Stimulated activated naive CD8-positive, alpha-beta T cell treated with anti-CD3 and anti-CD28 coated beads, Interleukin-15, amount 100 ng/mL, for 72 hours (primary cell): ENCODE measurements around the gene VPS26A.

Experiments used
- ATAC-seq: fragments of 150-1000 bp; cut with Tn5 transposase; 2 replicates; pipeline ENCODE4 v1.10.0; 2021; ENCODE audit warnings: mild to moderate bottlenecking, moderate library complexity
- DNase-seq, 2 donors: peaks; one replicate each; pipeline ENCODE4 v3.0.0; 2021 to 2022
- H3K27ac Mint-ChIP-seq, 2 donors: one replicate each; pipeline ENCODE4 v1.8.0; 2022; ENCODE audit warnings: mild to moderate bottlenecking in 2 of 2, mixed read lengths in 2 of 2, moderate library complexity in 2 of 2
- H3K27me3 Mint-ChIP-seq: one replicate; pipeline ENCODE4 v1.8.0; 2022; ENCODE audit warnings: mixed read lengths
- H3K4me1 Mint-ChIP-seq: one replicate; pipeline ENCODE4 v1.8.0; 2022; ENCODE audit warnings: mild to moderate bottlenecking, mixed read lengths
- H3K4me3 Mint-ChIP-seq, 2 donors: one replicate each; pipeline ENCODE4 v1.8.0; 2022; ENCODE audit warnings: mild to moderate bottlenecking in 2 of 2, mixed read lengths in 2 of 2, moderate library complexity in 1 of 2
- H3K9me3 Mint-ChIP-seq, 2 donors: one replicate each; pipeline ENCODE4 v1.8.0; 2022; ENCODE audit warnings: mixed read lengths in 2 of 2

The VPS26A gene

GRCh38 chr10:69093933-69094332 is 30.0 kb upstream of the VPS26A start:
- no peak for DNase-seq
- Mint-ChIP-seq H3K4me1 (peaks cover 46% of the 10 kb centered on the region), H3K9me3 (no peaks in the 10 kb centered on the region), H3K27me3 (no peaks in the 10 kb centered on the region), H3K27ac (no peak overlapping the region), H3K4me3 (no peak overlapping the region)
- no peak for ATAC-seq

DNA sequence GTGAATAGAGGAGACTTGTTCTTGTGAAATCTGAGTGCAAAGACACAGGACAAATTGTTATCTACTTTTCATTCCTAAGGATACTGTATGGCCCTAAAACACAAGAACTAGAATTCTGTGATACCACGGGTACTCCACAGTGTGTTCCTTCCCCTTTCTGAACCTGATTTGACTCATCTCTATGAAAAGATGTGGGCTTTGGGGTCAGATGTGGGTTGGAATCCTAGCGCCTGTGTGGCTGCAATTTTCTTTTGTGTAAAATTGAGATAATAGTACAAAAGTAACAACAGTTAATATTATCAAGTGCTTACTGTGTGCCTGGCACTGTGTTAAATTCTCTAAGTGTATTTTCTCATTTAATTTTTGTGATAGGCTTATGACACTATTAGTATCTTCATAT is 27.9 kb upstream of the VPS26A start:
- Mint-ChIP-seq H3K4me1 (peaks cover 49% of the 10 kb centered on the region), H3K27ac (no peak overlapping the region)
- no peak for ATAC-seq

DNA sequence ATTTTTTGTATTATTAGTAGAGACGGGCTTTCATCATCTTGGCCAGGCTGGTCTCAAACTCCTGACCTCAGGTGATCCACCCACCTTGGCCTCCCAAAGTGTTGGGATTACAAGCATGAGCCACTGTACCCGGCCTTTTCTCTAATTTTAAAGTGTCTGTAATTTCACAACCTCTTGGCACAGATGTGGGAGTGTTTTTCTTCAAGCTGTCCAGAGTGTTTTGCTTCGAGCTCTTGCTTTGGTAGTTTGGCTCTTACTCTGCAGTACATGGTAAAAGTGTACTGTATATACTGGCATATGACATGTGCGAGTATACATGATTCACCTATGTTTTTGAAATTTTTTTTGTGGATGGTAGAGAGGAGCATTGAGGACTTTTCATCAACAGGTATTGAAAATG is 26.2 kb upstream of the VPS26A start:
- DNase-seq (no peak), ATAC-seq (no peak)
- Mint-ChIP-seq H3K4me1 (peaks cover 60% of the 10 kb centered on the region), H3K4me3 (no peak overlapping the region), H3K27me3 (no peaks in the 10 kb centered on the region), H3K27ac (peak overlapping the region in 1 of 2 donors; percentile 42), H3K9me3 (no peaks in the 10 kb centered on the region)

More for the DNA sequence above, 27.9 kb upstream of the VPS26A start:
- Mint-ChIP-seq H3K9me3 (no peaks in the 10 kb centered on the region), H3K27me3 (no peaks in the 10 kb centered on the region), H3K4me3 (no peak overlapping the region)
- DNase-seq = no peak

- H3K27me3 Mint-ChIP-seq = no peaks in the 10 kb centered on the region
- H3K4me1 Mint-ChIP-seq = peaks cover 46% of the 10 kb centered on the region
- no peaks in the 10 kb centered on the region for H3K9me3 Mint-ChIP-seq
- DNase-seq (no peak), ATAC-seq (no peak)
- no peak overlapping the region for H3K27ac Mint-ChIP-seq
- no peak overlapping the region for H3K4me3 Mint-ChIP-seq
Measured at GRCh38 chr10:69100136-69100872, 23.7 kb upstream of the VPS26A start.

- H3K27me3 Mint-ChIP-seq = no peaks in the 10 kb centered on the region
- peak overlapping the region in 1 of 2 donors; percentile 20 for H3K27ac Mint-ChIP-seq
- no peaks in the 10 kb centered on the region for H3K9me3 Mint-ChIP-seq
- peak in 1 of 2 donors; percentile 40 for DNase-seq
- peak; percentile 76 for ATAC-seq
- peak overlapping the region; percentile 10 to 38 for H3K4me3 Mint-ChIP-seq
- peaks cover 38% of the 10 kb centered on the region for H3K4me1 Mint-ChIP-seq
Measured at GRCh38 chr10:69101451-69102095, 22.4 kb upstream of the VPS26A start.

DNA sequence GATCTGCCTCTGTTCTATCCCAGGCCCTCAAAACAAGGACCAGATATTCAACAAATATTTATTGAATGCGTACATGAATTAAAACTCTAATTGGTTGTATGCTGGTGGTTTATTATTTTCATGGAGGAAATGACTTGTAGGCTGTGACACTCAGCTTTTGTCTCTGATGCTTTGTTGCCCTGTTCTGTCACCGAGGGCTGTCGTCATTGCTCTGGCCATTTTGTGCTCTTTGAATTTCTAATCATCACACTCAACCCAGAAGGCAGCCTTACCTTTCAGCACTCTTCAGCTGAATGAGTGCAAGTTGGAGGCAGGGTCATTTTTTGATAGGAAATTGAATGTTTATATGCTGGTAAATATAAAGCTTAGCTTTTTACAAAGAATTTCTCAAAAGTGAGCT is 21.5 kb upstream of the VPS26A start:
- no peak overlapping the region for H3K27ac Mint-ChIP-seq
- no peaks in the 10 kb centered on the region for H3K27me3 Mint-ChIP-seq
- peaks cover 38% of the 10 kb centered on the region for H3K4me1 Mint-ChIP-seq
- ATAC-seq (no peak), DNase-seq (no peak)
- peak overlapping the region; percentile 1 to 38 for H3K4me3 Mint-ChIP-seq
- no peaks in the 10 kb centered on the region for H3K9me3 Mint-ChIP-seq

GRCh38 chr10:69103784-69104183 is 20.2 kb upstream of the VPS26A start:
- no peak overlapping the region for H3K4me3 Mint-ChIP-seq
- H3K27ac Mint-ChIP-seq = no peak overlapping the region
- DNase-seq = no peak
- ATAC-seq = no peak
- H3K9me3 Mint-ChIP-seq = no peaks in the 10 kb centered on the region
- H3K27me3 Mint-ChIP-seq = no peaks in the 10 kb centered on the region
- peaks cover 30% of the 10 kb centered on the region for H3K4me1 Mint-ChIP-seq

DNA sequence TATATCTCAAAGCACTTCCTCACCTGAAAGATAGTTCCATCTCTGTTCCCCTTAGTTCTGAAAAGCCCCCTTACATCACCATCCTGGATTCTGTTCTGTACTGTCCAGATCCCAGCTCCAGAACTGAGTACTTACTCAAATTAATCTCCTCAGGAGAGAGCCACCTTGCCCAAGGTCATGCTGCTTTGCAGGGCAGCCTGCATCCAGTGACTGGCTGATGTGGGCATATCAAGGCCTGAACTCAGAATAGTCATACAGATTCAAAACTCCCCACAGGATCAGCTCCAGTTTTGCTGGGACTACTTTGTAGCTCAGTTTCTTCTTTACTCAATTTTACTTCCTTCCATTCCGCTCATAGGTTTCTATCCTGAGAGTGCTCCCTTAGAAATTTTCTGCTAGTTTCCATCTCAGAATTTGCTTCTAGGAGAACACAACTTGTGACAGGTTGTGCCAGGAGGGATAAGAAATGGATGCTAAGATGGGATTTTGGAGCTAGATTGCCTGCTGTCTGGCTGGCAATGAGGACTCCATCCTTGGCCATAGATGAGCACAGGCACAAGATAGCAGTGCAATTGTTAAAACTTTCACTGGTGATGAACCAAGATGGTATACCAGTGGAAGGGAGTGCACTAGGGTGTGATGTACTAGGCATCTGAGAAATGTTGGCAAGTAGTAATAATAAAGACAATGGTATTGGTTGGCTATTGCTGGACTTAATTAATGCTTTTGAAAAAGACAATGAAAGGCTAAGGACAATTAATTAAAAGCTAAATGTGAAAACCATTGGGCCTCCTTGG is 18.8 kb upstream of the VPS26A start:
- Mint-ChIP-seq H3K4me1 (peaks cover 26% of the 10 kb centered on the region), H3K4me3 (no peak overlapping the region), H3K27ac (no peak overlapping the region), H3K9me3 (no peaks in the 10 kb centered on the region), H3K27me3 (no peaks in the 10 kb centered on the region)
- ATAC-seq (no peak), DNase-seq (no peak)

GRCh38 chr10:69107176-69107490 is 16.8 kb upstream of the VPS26A start:
- peak; percentile 42 for ATAC-seq
- no peaks in the 10 kb centered on the region for H3K9me3 Mint-ChIP-seq
- no peaks in the 10 kb centered on the region for H3K27me3 Mint-ChIP-seq
- H3K4me1 Mint-ChIP-seq = peaks cover 6% of the 10 kb centered on the region
- no peak overlapping the region for H3K4me3 Mint-ChIP-seq
- H3K27ac Mint-ChIP-seq = no peak overlapping the region
- DNase-seq = no peak

- Mint-ChIP-seq H3K4me3 (no peak overlapping the region), H3K9me3 (no peaks in the 10 kb centered on the region), H3K27me3 (no peaks in the 10 kb centered on the region), H3K4me1 (peaks cover under 1% of the 10 kb centered on the region), H3K27ac (peak overlapping the region in 1 of 2 donors; percentile 72)
- no peak for DNase-seq
- peak; percentile 16 for ATAC-seq
Measured at GRCh38 chr10:69107699-69108098, 16.3 kb upstream of the VPS26A start.

- no peak for DNase-seq
- H3K27me3 Mint-ChIP-seq = no peaks in the 10 kb centered on the region
- no peak for ATAC-seq
- no peaks in the 10 kb centered on the region for H3K9me3 Mint-ChIP-seq
- H3K27ac Mint-ChIP-seq = no peak overlapping the region
- H3K4me1 Mint-ChIP-seq = peaks cover 19% of the 10 kb centered on the region
- H3K4me3 Mint-ChIP-seq = no peak overlapping the region
Measured at GRCh38 chr10:69119896-69120295, 4.1 kb upstream of the VPS26A start.

DNA sequence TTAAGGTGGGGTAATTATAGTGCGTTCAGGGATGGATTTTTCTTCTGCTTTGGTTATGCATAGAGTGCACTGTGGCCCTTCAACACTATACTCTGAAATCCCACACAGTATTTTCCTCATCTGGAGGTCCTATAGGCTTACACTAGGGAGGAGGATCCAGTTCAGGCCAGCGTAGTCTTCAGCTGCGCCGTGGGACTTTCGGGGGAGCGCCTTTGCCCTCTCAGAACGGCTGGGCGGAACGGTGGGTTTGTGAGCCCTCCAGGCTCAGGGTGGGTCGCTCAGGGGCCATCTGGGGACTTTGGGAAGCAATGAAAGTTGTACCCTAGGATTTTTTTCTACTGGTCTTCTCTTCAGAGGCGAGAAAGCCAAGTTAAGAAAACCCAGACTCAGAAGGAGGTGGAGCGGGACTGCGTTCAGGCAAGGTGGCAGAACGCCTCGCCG is 652 bp upstream of the VPS26A start:
- ATAC-seq = peak; percentile 52
- Mint-ChIP-seq H3K27ac (peak overlapping the region; percentile 87 to 94), H3K27me3 (no peaks in the 10 kb centered on the region), H3K9me3 (no peaks in the 10 kb centered on the region), H3K4me1 (peaks cover 36% of the 10 kb centered on the region), H3K4me3 (peak overlapping the region; percentile 84 to 85)
- DNase-seq = no peak

GRCh38 chr10:69124563-69125268 is 738 bp downstream of the VPS26A start:
- Mint-ChIP-seq H3K27ac (peak overlapping the region; percentile 92 to 97), H3K9me3 (no peaks in the 10 kb centered on the region)
- peak; percentile 36 for ATAC-seq

DNA sequence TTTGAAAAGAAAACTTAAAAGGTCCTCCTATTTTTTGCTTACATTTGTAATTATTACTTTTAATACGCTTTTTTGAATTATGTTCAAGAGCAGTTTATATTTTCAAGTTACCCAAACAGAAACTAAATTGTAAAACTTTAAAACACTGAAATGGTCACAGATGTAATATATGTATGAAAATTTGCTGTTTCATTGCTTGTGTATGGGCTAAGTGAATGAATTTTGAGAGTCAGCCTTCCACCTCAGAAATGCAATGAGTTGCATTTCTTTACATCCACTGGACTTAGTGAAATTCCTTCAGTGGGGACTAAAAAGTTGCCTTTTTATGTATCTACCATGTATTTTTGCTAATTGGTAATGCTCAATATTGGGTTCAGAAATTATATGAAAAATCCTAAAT is 1.6 kb downstream of the VPS26A start:
- H3K9me3 Mint-ChIP-seq = no peaks in the 10 kb centered on the region
- H3K27me3 Mint-ChIP-seq = no peaks in the 10 kb centered on the region
- no peak for ATAC-seq
- peak overlapping the region in 1 of 2 donors; percentile 90 for H3K4me3 Mint-ChIP-seq
- no peak for DNase-seq
- no peak overlapping the region for H3K27ac Mint-ChIP-seq
- peaks cover 52% of the 10 kb centered on the region for H3K4me1 Mint-ChIP-seq

More at GRCh38 chr10:69124563-69125268, 738 bp downstream of the VPS26A start:
- peak; percentile 34 to 59 for DNase-seq
- H3K4me1 Mint-ChIP-seq = peaks cover 48% of the 10 kb centered on the region
- no peaks in the 10 kb centered on the region for H3K27me3 Mint-ChIP-seq
- H3K4me3 Mint-ChIP-seq = peak overlapping the region; percentile 90 to 94

- no peak overlapping the region for H3K27ac Mint-ChIP-seq
- H3K27me3 Mint-ChIP-seq = no peaks in the 10 kb centered on the region
- H3K9me3 Mint-ChIP-seq = no peaks in the 10 kb centered on the region
- H3K4me1 Mint-ChIP-seq = peaks cover 45% of the 10 kb centered on the region
- no peak overlapping the region for H3K4me3 Mint-ChIP-seq
- DNase-seq (no peak), ATAC-seq (no peak)
Measured at GRCh38 chr10:69130251-69130650, 6.3 kb downstream of the VPS26A start.
